HepG2 (cell line): ENCODE data around the gene WDR86. TPM values are rescaled to one million over a fixed set of nuclear protein-coding genes. Genes with fewer than 3 reads are reported as not detected.

Experiments used
- ATAC-seq: fragments of 200-7000 bp; cut with Tn5 transposase; 3 replicates; pipeline ENCODE4 v1.9.1; 2020; ENCODE audit warnings: mild to moderate bottlenecking, moderate library complexity
- BruUV-seq: library from RNA; stranded (reverse); fragments of 400-500 nt; replicated peaks from 2 replicates; lab custom pipeline; 2021; lab: Mats Ljungman, UMichigan
- CTCF ChIA-PET: fragments of 300-600 bp; formaldehyde crosslinking; extraction: SDS; loops from one replicate; lab custom pipeline; 2021; ENCODE audit warnings: low total read pairs, inconsistent platforms, low intra/inter-chr PET ratio; lab: Yijun Ruan, JAX
- POLR2A ChIA-PET: fragments of 350-600 bp; sonication (Branson Sonifier 250); formaldehyde crosslinking; loops from one replicate; lab custom pipeline; 2020; ENCODE audit warnings: antibody characterized with exemption, inconsistent platforms; lab: Yijun Ruan, JAX
- DNase-seq: peaks from one replicate; pipeline ENCODE4 v3.0.0-alpha.2; 2015; ENCODE audit warnings: low spot score
- FAIRE-seq: peaks from 3 replicates; lab custom pipeline; 2011; peaks lifted over from hg19 to GRCh38; lab: Jason Lieb, UNC
- H2AFZ ChIP-seq: one replicate; pipeline ENCODE4 v1.6.1; 2011; ENCODE audit warnings: low read length, inconsistent platforms
- H3K27ac ChIP-seq: fragments of 300-600 bp; 3 replicates; pipeline ENCODE4 v1.8.0; 2011; ENCODE audit warnings: mixed run types, mild to moderate bottlenecking, mixed read lengths, low read length, inconsistent platforms; ENCODE audit not compliant: insufficient read depth; ENCODE audit errors: extremely low read length
- H3K27me3 ChIP-seq, 2 experiments: fragments of 200-600 bp in 1 of 2; 2 replicates in 1 of 2; 3 replicates in 1 of 2; pipeline versions ENCODE4 v1.6.0 to v1.8.0; 2011; ENCODE audit warnings: low read length in 2 of 2, mild to moderate bottlenecking in 2 of 2, moderate library complexity in 2 of 2, inconsistent platforms in 1 of 2; ENCODE audit not compliant: insufficient read depth in 2 of 2, control insufficient read depth in 1 of 2
- H3K36me3 ChIP-seq, 2 experiments: fragments of 200-600 bp in 1 of 2; replicated peaks in 1 of 2; 2 replicates in 1 of 2; 3 replicates in 1 of 2; pipeline versions ENCODE4 v1.5.1 to v1.8.0; 2011; ENCODE audit warnings: low read length in 2 of 2, inconsistent platforms in 1 of 2; ENCODE audit not compliant: insufficient read depth in 2 of 2, control insufficient read depth in 1 of 2
- H3K4me1 ChIP-seq: 2 replicates; pipeline ENCODE4 v1.5.1; 2012; ENCODE audit warnings: low read length, inconsistent platforms; ENCODE audit not compliant: insufficient read depth
- H3K4me2 ChIP-seq: 2 replicates; pipeline ENCODE4 v1.6.0; 2011; ENCODE audit warnings: low read depth, low read length, inconsistent platforms
- H3K4me3 ChIP-seq, 3 experiments: fragments of 200-600 bp in 1 of 3; sonication (generic), shearing (Covaris generic) in 1 of 3; replicated peaks in 1 of 3; 2 replicates each; pipeline ENCODE4 v1.5.1; 2011 to 2016; ENCODE audit warnings: low read length in 3 of 3, inconsistent platforms in 2 of 3, low read depth in 2 of 3, mild to moderate bottlenecking in 2 of 3, control low read depth in 1 of 3, mixed read lengths in 1 of 3; ENCODE audit not compliant: insufficient read depth in 1 of 3
- H3K79me2 ChIP-seq: one replicate; pipeline ENCODE4 v1.6.1; 2011; ENCODE audit warnings: low read length, inconsistent platforms; ENCODE audit not compliant: insufficient read depth
- H3K9ac ChIP-seq: 2 replicates; pipeline ENCODE4 v1.6.0; 2011; ENCODE audit warnings: mild to moderate bottlenecking, low read depth, low read length, inconsistent platforms; ENCODE audit not compliant: insufficient read depth
- H3K9me3 ChIP-seq: 2 replicates; pipeline ENCODE4 v1.5.1; 2012; ENCODE audit warnings: mild to moderate bottlenecking, low read length
- H4K20me1 ChIP-seq: 2 replicates; pipeline ENCODE4 v1.6.0; 2011; ENCODE audit warnings: inconsistent platforms, mild to moderate bottlenecking, low read length, moderate library complexity; ENCODE audit not compliant: insufficient read depth
- GFI1 ChIP-seq: sonication (generic); formaldehyde crosslinking; IDR thresholded peaks from 2 replicates; pipeline ENCODE4 v1.5.0; 2020; ENCODE audit warnings: missing genetic modification reagents, mild to moderate bottlenecking, borderline replicate concordance
- GZF1 ChIP-seq: sonication (generic); formaldehyde crosslinking; IDR thresholded peaks from 2 replicates; pipeline ENCODE4 v1.5.1; 2020; ENCODE audit warnings: mild to moderate bottlenecking, missing genetic modification reagents
- HMGXB3 ChIP-seq: sonication (generic); formaldehyde crosslinking; IDR thresholded peaks from 2 replicates; pipeline ENCODE4 v1.4.0; 2020; ENCODE audit warnings: missing genetic modification reagents, borderline replicate concordance
- MXD1 ChIP-seq: sonication (generic); formaldehyde crosslinking; IDR thresholded peaks from 2 replicates; pipeline ENCODE4 v1.4.0; 2020; ENCODE audit warnings: mild to moderate bottlenecking, missing genetic modification reagents
- NFIB ChIP-seq: sonication (generic); formaldehyde crosslinking; IDR thresholded peaks from 2 replicates; pipeline ENCODE4 v1.9.0; 2021; ENCODE audit warnings: missing genetic modification reagents, mild to moderate bottlenecking, borderline replicate concordance
- SMAD9 ChIP-seq: sonication (generic); formaldehyde crosslinking; IDR thresholded peaks from 2 replicates; pipeline ENCODE4 v1.5.1; 2020; ENCODE audit warnings: mild to moderate bottlenecking, missing genetic modification reagents
- ZNF101 ChIP-seq: sonication (generic); formaldehyde crosslinking; IDR thresholded peaks from 2 replicates; pipeline ENCODE4 v1.4.0; 2020; ENCODE audit warnings: mild to moderate bottlenecking, low read depth, missing genetic modification reagents, borderline replicate concordance
- ZNF224 ChIP-seq: sonication (generic); formaldehyde crosslinking; IDR thresholded peaks from 2 replicates; pipeline ENCODE4 v1.5.0; 2020; ENCODE audit warnings: mild to moderate bottlenecking, missing genetic modification reagents
- ZNF879 ChIP-seq: sonication (generic); formaldehyde crosslinking; IDR thresholded peaks from 2 replicates; pipeline ENCODE4 v1.8.1; 2023; ENCODE audit warnings: missing genetic modification reagents
- ZSCAN9 ChIP-seq: IDR thresholded peaks from 2 replicates; pipeline ENCODE4 v1.6.1; 2016; ENCODE audit warnings: borderline replicate concordance
- WGBS: methylation state at CpG from one replicate; pipeline ENCODE4 v1.1.6; 2017; ENCODE audit warnings: low lambda C conversion rate; 5-methylcytosine and 5-hydroxymethylcytosine counted together
- in situ Hi-C: cut with HindIII; loops from 2 replicates; pipeline ENCODE4 v1.10.0; 2017; ENCODE audit warnings: low pct_unique_long_range_greater_than_20kb; ENCODE audit not compliant: extremely low pct_ligation_motif_present
- intact Hi-C: fragments of 100-400 bp; cut with micrococcal nuclease; formaldehyde crosslinking; loops from one replicate; pipeline ENCODE4 v1.10.0; 2022; ENCODE audit not compliant: unreplicated experiment
- polyA plus RNA-seq, 8 experiments: library from polyadenylated mRNA; depleted of rRNA in 3 of 8; stranded (reverse) in 7 of 8; unstranded in 1 of 8; fragments of >200 nt; fragmentation: Illumina TruSeq in 4 of 8; extraction: Trizol in 4 of 8; gene quantifications; 2 replicates each; pipeline versions ENCODE4 v1.2.1 to v1.2.3, GENCODE V29; 2011 to 2016; ENCODE audit warnings: low read depth in 4 of 8, missing spikeins in 1 of 8, mixed read lengths in 1 of 8; ENCODE audit not compliant: insufficient read depth in 1 of 8
- total RNA-seq, 5 experiments: library from RNA; depleted of rRNA; stranded (reverse); fragments of >200 nt; fragmentation: Illumina TruSeq; extraction: Trizol; gene quantifications; 2 replicates each; pipeline ENCODE4 v1.2.3, GENCODE V29; 2016; ENCODE audit warnings: low read depth in 1 of 5

Gene WDR86
- total and polyA plus RNA-seq, 2 of the 13 experiments (the other 11 are each of a cell fraction or from before 2014, with no cell fraction given) = 0.11 to 2.9 TPM

GRCh38 chr7:151348970-151349369 is 60.9 kb downstream of the WDR86 start (continued):
- TF ChIP-seq HMGXB3 (no peak), ZNF224 (CRISPR knock-in tag) (no peak), ZSCAN9 (CRISPR knock-in tag) (no peak), GZF1 (CRISPR knock-in tag) (no peak), ZNF101 (no peak), ZNF879 (CRISPR knock-in tag) (no peak), SMAD9 (CRISPR knock-in tag) (no peak), GFI1 (CRISPR knock-in tag) (no peak), NFIB (no peak)

GRCh38 chr7:151347200-151347599 is 62.6 kb downstream of the WDR86 start:
- Histone ChIP-seq H3K79me2 (peaks cover 14% of the 10 kb centered on the region), H2AFZ (no peak overlapping the region), H3K9ac (no peak overlapping the region), H3K27ac (no peak overlapping the region), H3K4me3 (no peak overlapping the region), H3K4me1 (peaks cover 38% of the 10 kb centered on the region), H4K20me1 (peaks cover 9% of the 10 kb centered on the region; the same call in 1 of the 2 replicates), H3K9me3 (no peaks in the 10 kb centered on the region), H3K4me2 (no peak overlapping the region), H3K36me3 (peaks cover 12 to 29% of the 10 kb centered on the region in 2 experiments), H3K27me3 (no peaks in the 10 kb centered on the region)
- FAIRE-seq (no peak), ATAC-seq (no peak), DNase-seq (no peak)
- ChIA-PET POLR2A (no interaction called here), CTCF (no interaction called here)
- no TSS peak for BruUV-seq
- 96% methylated on average over 6 of the region's 6 CpGs for WGBS
- intact Hi-C loops (no loop called here), in situ Hi-C loops (no loop called here)
- TF ChIP-seq MXD1 (CRISPR knock-in tag) (no peak), NFIB (no peak)
